GM23338 (cell line): ENCODE measurements around the gene C2CD4D. TPM values are rescaled to one million over a fixed set of nuclear protein-coding genes. Genes with fewer than 3 reads are reported as not detected.
A peak's percentile ranks its signal among the peaks of the same experiment; 100 is the strongest.

Experiments
- ATAC-seq: fragments of 200-7000 bp; cut with Tn5 transposase; 3 replicates; pipeline ENCODE4 v1.9.1; 2020
- DNase-seq: peaks from one replicate; pipeline ENCODE4 v3.0.0-alpha.2; 2015; ENCODE audit warnings: low spot score
- H2AFZ ChIP-seq: fragments of 200-600 bp; sonication (generic); 2 replicates; pipeline ENCODE4 v1.8.0; 2016; ENCODE audit warnings: antibody characterized with exemption, mild to moderate bottlenecking, moderate library complexity
- H3F3A ChIP-seq: fragments of 200-600 bp; sonication (generic); replicated peaks from 2 replicates; pipeline ENCODE4 v1.8.0; 2017; ENCODE audit warnings: antibody characterized with exemption, mixed run types, low read depth
- H3K27ac ChIP-seq: fragments of 200-600 bp; sonication (generic); 2 replicates; pipeline ENCODE4 v1.6.1; 2016; ENCODE audit warnings: low read depth
- H3K27me3 ChIP-seq: fragments of 200-600 bp; sonication (generic); 2 replicates; pipeline ENCODE4 v1.8.0; 2016; ENCODE audit warnings: mild to moderate bottlenecking, mixed run types, moderate library complexity; ENCODE audit not compliant: insufficient read depth
- H3K36me3 ChIP-seq: fragments of 200-600 bp; sonication (generic); 2 replicates; pipeline ENCODE4 v1.8.0; 2016; ENCODE audit warnings: mild to moderate bottlenecking; ENCODE audit not compliant: insufficient read depth
- H3K4me1 ChIP-seq: fragments of 200-600 bp; sonication (generic); 2 replicates; pipeline ENCODE4 v1.8.0; 2016; ENCODE audit warnings: mild to moderate bottlenecking, moderate library complexity; ENCODE audit not compliant: insufficient read depth
- H3K4me2 ChIP-seq: fragments of 200-600 bp; sonication (generic); 2 replicates; pipeline ENCODE4 v1.7.1; 2017; ENCODE audit warnings: mixed run types
- H3K4me3 ChIP-seq: fragments of 200-600 bp; sonication (generic); 2 replicates; pipeline ENCODE4 v1.6.1; 2016; ENCODE audit warnings: mixed run types
- H3K79me2 ChIP-seq: fragments of 200-600 bp; sonication (generic); replicated peaks from 2 replicates; pipeline ENCODE4 v1.8.0; 2017; ENCODE audit warnings: mild to moderate bottlenecking; ENCODE audit not compliant: insufficient read depth
- H3K9me2 ChIP-seq: fragments of 200-600 bp; sonication (generic); 2 replicates; pipeline ENCODE4 v1.8.0; 2017; ENCODE audit not compliant: insufficient read depth
- H4K20me1 ChIP-seq: fragments of 200-600 bp; sonication (generic); replicated peaks from 2 replicates; pipeline ENCODE4 v1.8.0; 2017; ENCODE audit warnings: mild to moderate bottlenecking; ENCODE audit not compliant: insufficient read depth
- H3K27ac Mint-ChIP-seq: 2 replicates; pipeline ENCODE4 v1.8.0; 2020; ENCODE audit warnings: inconsistent platforms, mild to moderate bottlenecking, moderate library complexity, mixed read lengths
- H3K27me3 Mint-ChIP-seq: 3 replicates; pipeline ENCODE4 v1.8.0; 2022; ENCODE audit warnings: low read depth, mild to moderate bottlenecking, moderate library complexity, mixed read lengths, inconsistent platforms; ENCODE audit not compliant: insufficient read depth, poor library complexity
- H3K36me3 Mint-ChIP-seq: 3 replicates; pipeline ENCODE4 v1.8.0; 2021; ENCODE audit warnings: low read depth, mild to moderate bottlenecking, inconsistent platforms, moderate library complexity, mixed read lengths
- H3K4me1 Mint-ChIP-seq: 3 replicates; pipeline ENCODE4 v1.8.0; 2020; ENCODE audit warnings: mild to moderate bottlenecking, inconsistent platforms, mixed read lengths
- H3K4me3 Mint-ChIP-seq: 3 replicates; pipeline ENCODE4 v1.8.0; 2021; ENCODE audit warnings: moderate library complexity, mild to moderate bottlenecking, inconsistent platforms, mixed read lengths
- H3K9me3 Mint-ChIP-seq: 3 replicates; pipeline ENCODE4 v1.8.0; 2020; ENCODE audit warnings: moderate library complexity, mild to moderate bottlenecking, inconsistent platforms, mixed read lengths
- CREB1 ChIP-seq: fragments of 250-450 bp; sonication (Bioruptor Pico); IDR thresholded peaks from 2 replicates; pipeline ENCODE4 v1.5.0; 2020; ENCODE audit warnings: low read depth, mild to moderate bottlenecking, moderate library complexity
- EZH2 ChIP-seq: fragments of 200-600 bp; sonication (generic); IDR thresholded peaks from one replicate; pipeline ENCODE4 v1.8.0; 2017; ENCODE audit warnings: antibody characterized with exemption, mild to moderate bottlenecking, low read depth; ENCODE audit not compliant: unreplicated experiment
- EZH2phosphoT487 ChIP-seq: fragments of 200-600 bp; sonication (generic); IDR thresholded peaks from one replicate; pipeline ENCODE4 v1.8.1; 2018; ENCODE audit warnings: antibody characterized with exemption; ENCODE audit not compliant: unreplicated experiment
- JUNB ChIP-seq: IDR thresholded peaks from one replicate; pipeline ENCODE4 v1.6.1; 2016; ENCODE audit warnings: antibody characterized with exemption; ENCODE audit not compliant: unreplicated experiment
- NANOG ChIP-seq: IDR thresholded peaks from 2 replicates; pipeline ENCODE4 v1.6.1; 2016; ENCODE audit warnings: antibody characterized with exemption, borderline replicate concordance
- POLR2AphosphoS5 ChIP-seq: IDR thresholded peaks from 2 replicates; pipeline ENCODE4 v1.6.1; 2016; ENCODE audit warnings: antibody characterized with exemption, low read depth
- STAT1 ChIP-seq: IDR thresholded peaks from one replicate; pipeline ENCODE4 v1.6.1; 2016; ENCODE audit warnings: antibody characterized with exemption; ENCODE audit not compliant: unreplicated experiment
- ZNF114 ChIP-seq: fragments of 250-450 bp; sonication (Bioruptor Pico); IDR thresholded peaks from 2 replicates; pipeline ENCODE4 v1.5.0; 2020; ENCODE audit warnings: mild to moderate bottlenecking, moderate library complexity
- ZNF331 ChIP-seq: fragments of 250-450 bp; sonication (Bioruptor Pico); IDR thresholded peaks from 2 replicates; pipeline ENCODE4 v1.5.0; 2020; ENCODE audit warnings: low read depth, mild to moderate bottlenecking, moderate library complexity
- polyA plus RNA-seq: library from polyadenylated mRNA; unstranded; fragments of >200 nt; fragmentation: Nextera tagmentation; extraction: Ambion mirVana; gene quantifications from 2 replicates; pipeline ENCODE4 v1.2.1, GENCODE V29; 2016
- total RNA-seq: library from RNA; depleted of rRNA; stranded (reverse); fragments of >200 nt; shearing (Covaris generic); gene quantifications from 2 replicates; pipeline ENCODE4 v1.2.3, GENCODE V29; 2014
- TF ChIP-seq, protein P1 (sequence below): IDR thresholded peaks from 2 replicates; pipeline ENCODE4 v1.6.1; 2016; ENCODE audit warnings: antibody characterized with exemption
- TF ChIP-seq, protein P2 (sequence below), 2 experiments: fragments of 200-600 bp in 1 of 2; sonication (generic) in 1 of 2; conservative IDR thresholded peaks; 2 replicates each; pipeline versions ENCODE4 v1.5.1 to v1.6.1; 2016 to 2017; ENCODE audit warnings: antibody characterized with exemption in 2 of 2, low read depth in 2 of 2, mild to moderate bottlenecking in 2 of 2, moderate library complexity in 1 of 2
- TF ChIP-seq, protein P3 (sequence below): fragments of 250-450 bp; sonication (Bioruptor Pico); IDR thresholded peaks from 2 replicates; pipeline ENCODE4 v1.5.0; 2020; ENCODE audit warnings: mild to moderate bottlenecking, moderate library complexity

Gene C2CD4D
- total and polyA plus RNA-seq, 2 experiments from 2014 or later: 0.35 to 0.82 TPM

- DNase-seq: peak; percentile 58
- Mint-ChIP-seq H3K4me3 (no peak overlapping the region; the same call in 2 of the 3 replicates), H3K27ac (peak overlapping the region; percentile 95)
Observed at GRCh38 chr1:151809985-151810556, 29.5 kb downstream of the C2CD4D start.

GRCh38 chr1:151809290-151809984 lies 30.2 kb downstream of the C2CD4D start:
- Histone ChIP-seq H3K27ac (no peak overlapping the region), H3K4me2 (peak overlapping the region; percentile 4; the same call in 1 of the 2 replicates), H3K27me3 (no peaks in the 10 kb centered on the region), H2AFZ (0 out of 2 replicates have a peak overlapping the region, but pooled peaks have one; percentile 38), H3K36me3 (no peaks in the 10 kb centered on the region), H3F3A (no peaks in the 10 kb centered on the region), H4K20me1 (no peaks in the 10 kb centered on the region), H3K79me2 (no peaks in the 10 kb centered on the region), H3K4me3 (no peak overlapping the region), H3K4me1 (peaks cover 7% of the 10 kb centered on the region), H3K9me2 (no peaks in the 10 kb centered on the region)
- no peaks in the 10 kb centered on the region for H3K36me3 Mint-ChIP-seq
- DNase-seq (no peak), ATAC-seq (peak; percentile 41)
- H3K4me3 Mint-ChIP-seq: no peak overlapping the region; the same call in 2 of the 3 replicates
- peak overlapping the region; percentile 95 for H3K27ac Mint-ChIP-seq
- peaks cover 7% of the 10 kb centered on the region for H3K27me3 Mint-ChIP-seq
- peaks cover 22% of the 10 kb centered on the region for H3K4me1 Mint-ChIP-seq
- no peaks in the 10 kb centered on the region for H3K9me3 Mint-ChIP-seq
- TF ChIP-seq EZH2phosphoT487 (no peak), ZNF114 (CRISPR knock-in tag) (no peak), STAT1 (no peak), CREB1 (CRISPR knock-in tag) (no peak), ZNF331 (no peak), NANOG (no peak), JUNB (no peak), POLR2AphosphoS5 (no peak), EZH2 (no peak)
- TF ChIP-seq, protein P1, sequence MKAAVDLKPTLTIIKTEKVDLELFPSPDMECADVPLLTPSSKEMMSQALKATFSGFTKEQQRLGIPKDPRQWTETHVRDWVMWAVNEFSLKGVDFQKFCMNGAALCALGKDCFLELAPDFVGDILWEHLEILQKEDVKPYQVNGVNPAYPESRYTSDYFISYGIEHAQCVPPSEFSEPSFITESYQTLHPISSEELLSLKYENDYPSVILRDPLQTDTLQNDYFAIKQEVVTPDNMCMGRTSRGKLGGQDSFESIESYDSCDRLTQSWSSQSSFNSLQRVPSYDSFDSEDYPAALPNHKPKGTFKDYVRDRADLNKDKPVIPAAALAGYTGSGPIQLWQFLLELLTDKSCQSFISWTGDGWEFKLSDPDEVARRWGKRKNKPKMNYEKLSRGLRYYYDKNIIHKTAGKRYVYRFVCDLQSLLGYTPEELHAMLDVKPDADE: no peak
- TF ChIP-seq, protein P2, sequence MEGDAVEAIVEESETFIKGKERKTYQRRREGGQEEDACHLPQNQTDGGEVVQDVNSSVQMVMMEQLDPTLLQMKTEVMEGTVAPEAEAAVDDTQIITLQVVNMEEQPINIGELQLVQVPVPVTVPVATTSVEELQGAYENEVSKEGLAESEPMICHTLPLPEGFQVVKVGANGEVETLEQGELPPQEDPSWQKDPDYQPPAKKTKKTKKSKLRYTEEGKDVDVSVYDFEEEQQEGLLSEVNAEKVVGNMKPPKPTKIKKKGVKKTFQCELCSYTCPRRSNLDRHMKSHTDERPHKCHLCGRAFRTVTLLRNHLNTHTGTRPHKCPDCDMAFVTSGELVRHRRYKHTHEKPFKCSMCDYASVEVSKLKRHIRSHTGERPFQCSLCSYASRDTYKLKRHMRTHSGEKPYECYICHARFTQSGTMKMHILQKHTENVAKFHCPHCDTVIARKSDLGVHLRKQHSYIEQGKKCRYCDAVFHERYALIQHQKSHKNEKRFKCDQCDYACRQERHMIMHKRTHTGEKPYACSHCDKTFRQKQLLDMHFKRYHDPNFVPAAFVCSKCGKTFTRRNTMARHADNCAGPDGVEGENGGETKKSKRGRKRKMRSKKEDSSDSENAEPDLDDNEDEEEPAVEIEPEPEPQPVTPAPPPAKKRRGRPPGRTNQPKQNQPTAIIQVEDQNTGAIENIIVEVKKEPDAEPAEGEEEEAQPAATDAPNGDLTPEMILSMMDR (conservative IDR thresholded peaks at IDR 0.05; ENCODE audit: low read depth in 2 of 2): no peak
- TF ChIP-seq, protein P3, sequence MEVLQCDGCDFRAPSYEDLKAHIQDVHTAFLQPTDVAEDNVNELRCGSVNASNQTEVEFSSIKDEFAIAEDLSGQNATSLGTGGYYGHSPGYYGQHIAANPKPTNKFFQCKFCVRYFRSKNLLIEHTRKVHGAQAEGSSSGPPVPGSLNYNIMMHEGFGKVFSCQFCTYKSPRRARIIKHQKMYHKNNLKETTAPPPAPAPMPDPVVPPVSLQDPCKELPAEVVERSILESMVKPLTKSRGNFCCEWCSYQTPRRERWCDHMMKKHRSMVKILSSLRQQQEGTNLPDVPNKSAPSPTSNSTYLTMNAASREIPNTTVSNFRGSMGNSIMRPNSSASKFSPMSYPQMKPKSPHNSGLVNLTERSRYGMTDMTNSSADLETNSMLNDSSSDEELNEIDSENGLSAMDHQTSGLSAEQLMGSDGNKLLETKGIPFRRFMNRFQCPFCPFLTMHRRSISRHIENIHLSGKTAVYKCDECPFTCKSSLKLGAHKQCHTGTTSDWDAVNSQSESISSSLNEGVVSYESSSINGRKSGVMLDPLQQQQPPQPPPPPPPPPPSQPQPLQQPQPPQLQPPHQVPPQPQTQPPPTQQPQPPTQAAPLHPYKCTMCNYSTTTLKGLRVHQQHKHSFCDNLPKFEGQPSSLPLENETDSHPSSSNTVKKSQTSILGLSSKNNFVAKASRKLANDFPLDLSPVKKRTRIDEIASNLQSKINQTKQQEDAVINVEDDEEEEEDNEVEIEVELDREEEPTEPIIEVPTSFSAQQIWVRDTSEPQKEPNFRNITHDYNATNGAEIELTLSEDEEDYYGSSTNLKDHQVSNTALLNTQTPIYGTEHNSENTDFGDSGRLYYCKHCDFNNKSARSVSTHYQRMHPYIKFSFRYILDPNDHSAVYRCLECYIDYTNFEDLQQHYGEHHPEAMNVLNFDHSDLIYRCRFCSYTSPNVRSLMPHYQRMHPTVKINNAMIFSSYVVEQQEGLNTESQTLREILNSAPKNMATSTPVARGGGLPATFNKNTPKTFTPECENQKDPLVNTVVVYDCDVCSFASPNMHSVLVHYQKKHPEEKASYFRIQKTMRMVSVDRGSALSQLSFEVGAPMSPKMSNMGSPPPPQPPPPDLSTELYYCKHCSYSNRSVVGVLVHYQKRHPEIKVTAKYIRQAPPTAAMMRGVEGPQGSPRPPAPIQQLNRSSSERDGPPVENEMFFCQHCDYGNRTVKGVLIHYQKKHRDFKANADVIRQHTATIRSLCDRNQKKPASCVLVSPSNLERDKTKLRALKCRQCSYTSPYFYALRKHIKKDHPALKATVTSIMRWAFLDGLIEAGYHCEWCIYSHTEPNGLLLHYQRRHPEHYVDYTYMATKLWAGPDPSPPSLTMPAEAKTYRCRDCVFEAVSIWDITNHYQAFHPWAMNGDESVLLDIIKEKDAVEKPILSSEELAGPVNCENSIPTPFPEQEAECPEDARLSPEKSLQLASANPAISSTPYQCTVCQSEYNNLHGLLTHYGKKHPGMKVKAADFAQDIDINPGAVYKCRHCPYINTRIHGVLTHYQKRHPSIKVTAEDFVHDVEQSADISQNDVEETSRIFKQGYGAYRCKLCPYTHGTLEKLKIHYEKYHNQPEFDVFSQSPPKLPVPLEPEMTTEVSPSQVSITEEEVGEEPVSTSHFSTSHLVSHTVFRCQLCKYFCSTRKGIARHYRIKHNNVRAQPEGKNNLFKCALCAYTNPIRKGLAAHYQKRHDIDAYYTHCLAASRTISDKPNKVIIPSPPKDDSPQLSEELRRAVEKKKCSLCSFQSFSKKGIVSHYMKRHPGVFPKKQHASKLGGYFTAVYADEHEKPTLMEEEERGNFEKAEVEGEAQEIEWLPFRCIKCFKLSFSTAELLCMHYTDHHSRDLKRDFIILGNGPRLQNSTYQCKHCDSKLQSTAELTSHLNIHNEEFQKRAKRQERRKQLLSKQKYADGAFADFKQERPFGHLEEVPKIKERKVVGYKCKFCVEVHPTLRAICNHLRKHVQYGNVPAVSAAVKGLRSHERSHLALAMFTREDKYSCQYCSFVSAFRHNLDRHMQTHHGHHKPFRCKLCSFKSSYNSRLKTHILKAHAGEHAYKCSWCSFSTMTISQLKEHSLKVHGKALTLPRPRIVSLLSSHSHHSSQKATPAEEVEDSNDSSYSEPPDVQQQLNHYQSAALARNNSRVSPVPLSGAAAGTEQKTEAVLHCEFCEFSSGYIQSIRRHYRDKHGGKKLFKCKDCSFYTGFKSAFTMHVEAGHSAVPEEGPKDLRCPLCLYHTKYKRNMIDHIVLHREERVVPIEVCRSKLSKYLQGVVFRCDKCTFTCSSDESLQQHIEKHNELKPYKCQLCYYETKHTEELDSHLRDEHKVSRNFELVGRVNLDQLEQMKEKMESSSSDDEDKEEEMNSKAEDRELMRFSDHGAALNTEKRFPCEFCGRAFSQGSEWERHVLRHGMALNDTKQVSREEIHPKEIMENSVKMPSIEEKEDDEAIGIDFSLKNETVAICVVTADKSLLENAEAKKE (CRISPR knock-in tag): no peak

More at GRCh38 chr1:151809985-151810556, 29.5 kb downstream of the C2CD4D start:
- no peaks in the 10 kb centered on the region for H3K27me3 ChIP-seq
- Mint-ChIP-seq H3K9me3 (no peaks in the 10 kb centered on the region), H3K27me3 (peaks cover 7% of the 10 kb centered on the region), H3K36me3 (no peaks in the 10 kb centered on the region), H3K4me1 (peaks cover 22% of the 10 kb centered on the region)
- no peak overlapping the region for H3K27ac ChIP-seq
- H3K4me2 ChIP-seq: peak overlapping the region; percentile 4; the same call in 1 of the 2 replicates
- H3F3A ChIP-seq: no peaks in the 10 kb centered on the region
- H3K4me3 ChIP-seq: no peak overlapping the region
- TF ChIP-seq POLR2AphosphoS5 (no peak), EZH2phosphoT487 (no peak)
- no peaks in the 10 kb centered on the region for H3K79me2 ChIP-seq
- peaks cover 7% of the 10 kb centered on the region for H3K4me1 ChIP-seq
- H3K36me3 ChIP-seq: no peaks in the 10 kb centered on the region
- H4K20me1 ChIP-seq: no peaks in the 10 kb centered on the region
- H2AFZ ChIP-seq: no peak overlapping the region
- no peaks in the 10 kb centered on the region for H3K9me2 ChIP-seq
- no peak for ATAC-seq
